Activated CD8-positive, alpha-beta memory T cell treated with anti-CD3 and anti-CD28 coated beads, Interleukin-2, amount 50 U/mL, for 24 hours (primary cell): ENCODE data around the gene PACC1.

Experiments
- DNase-seq: peaks from one replicate; pipeline ENCODE4 v3.0.0-alpha.2; 2020; ENCODE audit errors: extremely low read depth

PACC1 gene

GRCh38 chr1:212414328-212415106, at the start of gene PACC1:
TSS of gene PACC1 (minus strand) at chr1:212414886. CDS start at chr1:212414757, 129 bp downstream.
- DNase-seq = peak; percentile 75

DNA sequence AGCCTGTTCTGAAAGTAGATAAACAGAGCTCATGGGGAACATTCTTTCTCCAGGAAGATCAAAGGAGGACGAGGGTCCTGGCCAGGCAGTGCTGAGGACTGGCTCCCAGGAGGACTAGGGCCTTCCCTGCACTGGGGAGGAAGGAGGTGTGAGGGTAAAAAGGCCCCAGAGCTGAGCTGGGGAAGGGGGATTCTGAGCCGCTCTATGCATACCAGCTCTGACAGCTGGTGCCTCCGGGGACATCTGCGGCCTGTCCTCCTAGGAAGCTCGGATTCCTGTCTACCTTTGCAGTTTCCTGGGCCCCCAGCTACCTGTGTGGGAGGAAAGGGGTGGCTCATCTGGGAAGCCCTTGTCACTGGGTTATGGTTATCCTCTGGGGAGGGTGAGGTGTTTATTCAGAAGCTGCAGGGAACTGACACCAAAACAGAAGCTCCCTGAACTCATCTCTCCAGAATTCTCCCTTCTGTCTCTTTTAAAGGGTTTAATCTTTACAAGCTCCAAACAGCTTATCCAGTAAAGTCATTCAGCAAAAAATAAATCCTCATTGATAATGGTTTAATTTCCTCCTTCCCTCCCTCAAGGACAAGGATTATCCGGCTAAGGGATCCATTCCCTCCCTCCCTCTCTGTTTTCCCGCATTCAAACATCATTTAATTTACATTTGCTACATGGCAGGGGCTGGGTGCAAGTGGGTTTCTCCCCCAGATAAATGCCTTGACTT, 49.0 kb upstream of the PACC1 start:
- no peak for DNase-seq

GRCh38 chr1:212461916-212462660, 47.4 kb upstream of the PACC1 start:
- no peak for DNase-seq

GRCh38 chr1:212460376-212460775, 45.7 kb upstream of the PACC1 start:
- DNase-seq = no peak

DNA sequence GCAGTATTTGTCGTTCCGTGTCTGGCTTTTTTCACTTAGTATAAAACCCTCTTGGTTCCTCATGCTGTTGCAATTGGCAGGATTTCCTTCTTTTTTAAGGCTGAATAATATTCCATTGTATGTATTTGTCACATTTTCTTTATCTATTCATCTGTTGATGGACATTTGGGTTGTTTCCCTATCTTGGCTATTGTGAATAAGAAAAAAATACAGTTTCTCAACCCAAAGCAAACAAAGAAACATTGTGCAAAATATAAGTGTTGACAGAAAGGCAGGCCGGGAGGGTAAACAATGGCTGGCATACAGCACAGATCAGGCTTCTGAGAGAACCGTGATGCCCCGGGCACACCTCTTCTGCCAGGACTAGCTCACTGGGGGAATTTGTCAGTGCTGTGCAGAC, 45.0 kb upstream of the PACC1 start:
- DNase-seq = no peak

DNA sequence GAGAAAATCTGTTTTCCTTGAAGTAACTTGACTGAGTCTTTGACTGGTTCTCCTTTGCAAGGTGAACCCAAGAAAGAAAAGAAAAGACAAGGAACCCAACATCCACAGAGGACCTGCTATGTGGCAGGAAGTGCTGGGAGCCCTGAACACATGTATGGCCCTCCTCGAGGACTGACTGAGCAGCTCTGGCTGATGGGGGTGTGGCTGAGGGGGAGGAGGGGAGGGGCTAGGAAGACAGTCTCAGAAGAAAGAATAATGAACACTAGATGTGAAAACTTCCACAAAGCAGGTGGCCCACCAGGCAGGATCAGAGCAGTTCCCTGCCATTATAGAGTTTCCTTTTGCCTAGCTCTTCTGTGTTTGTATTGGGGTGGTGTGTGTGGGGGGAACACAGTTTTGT, 44.1 kb upstream of the PACC1 start:
- no peak for DNase-seq

DNA sequence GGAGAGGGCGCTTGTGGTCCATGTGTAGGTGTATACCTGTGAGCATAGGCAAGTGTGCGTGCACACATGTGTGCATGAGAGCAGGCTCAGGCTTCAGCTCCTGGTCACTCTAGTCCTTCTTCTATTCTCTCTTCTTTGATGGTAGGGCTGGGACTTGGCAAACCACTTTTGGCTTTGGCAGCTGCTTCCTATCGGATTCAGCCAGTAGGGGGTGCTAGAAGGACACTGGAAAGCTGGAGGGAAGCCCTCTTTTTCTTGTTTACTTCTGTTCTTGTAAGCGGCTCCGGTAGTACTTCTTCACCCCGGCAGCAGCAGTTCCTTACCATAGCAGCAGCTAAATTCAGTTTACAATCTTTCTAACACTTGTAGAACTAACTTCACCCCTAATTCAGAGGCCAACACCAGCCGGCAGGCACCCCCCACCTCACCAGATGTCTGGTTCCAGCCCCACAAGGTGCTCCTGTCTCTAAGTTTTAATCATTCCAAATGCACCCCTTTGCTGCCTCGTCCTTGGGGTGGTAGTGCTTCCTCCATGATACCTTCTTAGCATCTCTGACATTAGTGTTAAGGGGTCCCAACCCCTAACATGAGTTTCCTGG, 43.2 kb upstream of the PACC1 start:
- DNase-seq = peak; percentile 20

GRCh38 chr1:212455803-212456528, 41.3 kb upstream of the PACC1 start:
- peak; percentile 69 for DNase-seq

DNA sequence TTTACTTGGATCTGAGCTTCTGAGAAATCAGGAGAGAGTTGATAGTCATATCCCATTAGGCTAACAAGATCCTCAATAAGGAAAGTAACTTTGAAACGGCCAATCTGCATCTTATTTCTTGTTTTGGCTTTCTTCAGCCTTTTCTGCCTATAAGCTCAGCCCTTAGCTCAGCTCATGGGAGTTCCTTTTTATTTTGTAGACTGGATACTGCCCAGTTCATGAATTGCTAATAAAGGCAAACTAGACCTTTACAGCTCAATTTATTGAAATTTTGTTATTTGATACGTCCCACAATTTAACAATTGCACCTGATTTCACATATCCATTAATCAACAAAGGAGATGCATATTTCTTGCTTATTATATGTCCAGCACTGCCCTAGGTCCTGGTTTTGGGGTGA, 40.7 kb upstream of the PACC1 start:
- no peak for DNase-seq

DNA sequence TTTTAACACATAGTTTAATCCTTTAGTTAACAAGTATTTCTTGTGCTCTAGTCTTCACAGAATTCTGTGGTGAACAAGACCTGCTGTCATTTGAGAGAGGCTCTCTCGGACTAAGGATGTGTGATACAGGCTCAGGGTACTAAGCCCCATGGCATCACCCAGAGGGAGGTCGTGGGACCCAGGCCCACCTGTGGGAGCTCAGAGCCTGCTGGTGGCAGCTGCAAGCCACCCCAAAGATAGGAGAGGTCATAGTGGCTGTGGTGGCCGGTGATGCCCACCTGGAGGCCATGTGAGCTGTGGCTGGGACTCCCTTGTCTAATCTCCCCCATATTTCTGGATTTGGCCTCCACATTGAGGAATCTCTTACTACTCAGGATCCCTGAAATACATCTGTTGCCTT, 40.1 kb upstream of the PACC1 start:
- no peak for DNase-seq

- no peak for DNase-seq
These were observed 38.6 kb upstream of the PACC1 start for GRCh38 chr1:212453156-212453857.

DNA sequence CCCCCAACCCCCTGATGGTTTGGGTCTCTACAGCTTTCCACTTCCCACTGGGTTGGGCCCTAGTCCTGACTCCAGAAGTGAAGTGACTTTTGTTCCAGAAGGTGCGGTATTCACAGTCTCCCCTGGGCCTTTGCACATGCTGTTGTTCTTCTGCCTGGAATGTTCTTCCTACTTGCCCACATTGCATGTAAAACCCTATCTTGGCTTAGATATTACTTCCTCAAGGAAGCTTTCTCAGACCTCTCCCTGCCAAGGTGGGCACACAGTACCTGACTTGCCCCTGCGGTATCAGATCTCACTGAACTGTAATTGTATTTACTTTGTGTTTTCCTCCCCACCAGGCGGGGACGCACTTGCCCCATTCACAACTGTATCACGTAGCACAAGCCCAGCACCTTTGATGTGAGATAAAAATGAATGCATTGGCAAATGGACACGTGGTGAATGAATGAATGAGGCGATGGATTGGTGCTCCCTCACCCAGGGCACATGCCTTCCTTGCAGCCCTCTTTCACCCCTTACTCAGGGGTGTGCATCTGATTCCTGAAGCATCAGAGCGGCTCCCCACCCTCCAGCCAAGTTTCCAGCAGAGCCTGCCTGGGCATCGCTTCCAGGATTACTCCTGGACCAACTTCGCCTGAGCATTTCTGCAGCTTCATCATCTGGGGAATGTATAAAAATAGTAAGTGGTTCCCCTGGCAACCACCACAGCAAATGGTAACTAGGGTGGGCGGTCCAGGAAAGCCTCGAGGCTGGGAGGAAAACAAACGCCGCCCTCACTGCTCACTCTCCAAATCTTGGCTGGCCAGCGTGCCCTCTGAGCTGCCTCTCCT, 37.9 kb upstream of the PACC1 start:
- no peak for DNase-seq

DNA sequence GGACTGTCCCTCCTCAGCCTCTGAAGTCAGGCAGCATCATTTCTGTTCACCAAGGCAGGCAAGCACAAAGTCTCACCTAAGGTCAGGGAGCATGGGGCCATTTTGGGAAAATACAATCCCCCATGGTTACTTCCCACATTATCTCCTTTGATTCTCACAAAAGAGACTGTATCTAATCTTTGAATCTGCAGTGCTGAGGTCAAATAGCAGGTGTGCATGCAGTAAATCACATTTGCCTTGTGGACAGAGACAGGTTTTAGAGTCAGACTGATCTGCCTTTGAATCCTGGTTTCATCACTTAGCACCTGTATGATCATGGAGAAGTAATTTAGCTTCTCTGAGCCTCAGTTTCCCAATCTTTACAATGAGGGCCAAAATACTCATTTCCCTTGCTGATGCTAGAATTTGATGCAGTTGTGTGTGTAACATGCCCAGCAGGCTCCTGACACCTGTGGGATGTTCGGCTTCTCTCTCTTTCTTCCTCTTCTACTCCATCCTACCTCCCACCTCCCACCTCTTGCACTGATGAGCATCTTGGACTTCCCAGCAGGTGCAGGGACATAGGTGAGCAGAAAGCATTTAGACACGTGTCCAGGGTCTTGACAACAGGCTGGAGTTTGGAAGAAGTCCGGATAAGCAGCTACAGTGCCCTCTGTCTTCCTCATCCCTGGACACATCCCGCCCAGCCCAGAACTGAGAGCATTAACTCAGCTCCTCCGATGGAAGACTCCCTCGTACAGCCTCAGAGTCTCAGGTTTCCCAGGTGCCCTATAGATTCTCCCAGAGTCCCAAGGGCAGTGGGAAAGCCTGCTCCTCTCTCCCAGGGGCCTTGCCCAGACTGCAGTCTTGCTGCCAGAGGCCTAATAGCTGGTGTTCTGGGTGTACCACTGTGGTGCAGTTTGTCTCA, 37.0 kb upstream of the PACC1 start:
- DNase-seq = no peak

DNA sequence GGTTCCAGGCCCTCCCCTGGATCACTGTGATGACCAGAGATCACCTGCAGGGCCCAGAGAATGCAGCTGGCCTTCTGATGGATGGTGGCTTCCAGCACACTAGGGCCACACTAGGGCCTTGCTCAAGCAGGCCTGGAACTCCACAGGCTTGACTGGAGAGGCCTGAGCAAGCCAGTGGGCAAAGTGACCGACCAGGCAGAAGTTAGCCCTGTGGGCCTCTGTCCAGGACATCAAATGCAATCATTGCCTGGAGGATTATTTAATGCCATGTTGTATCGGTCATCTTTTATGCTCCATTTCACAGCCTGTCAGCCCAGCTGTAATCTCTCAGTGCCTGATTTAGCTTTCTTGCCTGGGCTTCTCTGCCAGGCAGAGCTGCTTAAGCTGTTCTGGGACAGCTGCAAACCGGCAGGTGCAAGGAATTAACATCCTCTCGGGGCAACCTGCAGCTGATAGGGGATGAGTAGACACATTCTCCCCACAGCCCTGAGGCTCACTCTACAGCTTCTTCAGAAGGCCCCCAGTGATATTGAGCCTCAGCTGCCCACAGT, 35.7 kb upstream of the PACC1 start:
- DNase-seq = no peak

- no peak for DNase-seq
These were observed 32.8 kb upstream of the PACC1 start for GRCh38 chr1:212447478-212447877.

- no peak for DNase-seq
These were observed 31.6 kb upstream of the PACC1 start for GRCh38 chr1:212446333-212446732.

DNA sequence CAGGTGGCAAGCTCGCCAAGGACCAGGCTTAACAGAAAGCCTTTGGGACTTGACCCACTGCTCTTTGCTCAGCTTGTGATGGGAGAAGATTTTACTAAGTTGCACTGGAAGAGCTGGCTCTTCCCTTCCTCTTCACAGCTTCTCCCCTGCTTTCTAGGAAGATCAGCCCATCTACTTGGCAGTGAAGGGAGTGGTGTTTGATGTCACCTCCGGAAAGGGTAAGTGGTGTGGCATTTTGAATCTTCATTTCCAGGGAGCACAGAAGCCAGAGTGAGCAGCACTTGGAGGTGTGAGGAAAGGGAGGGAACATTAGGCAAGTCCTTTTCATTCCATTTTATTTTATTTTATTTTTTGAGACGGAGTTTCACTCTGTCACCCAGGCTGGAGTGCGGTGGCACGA, 27.7 kb upstream of the PACC1 start:
- no peak for DNase-seq

DNA sequence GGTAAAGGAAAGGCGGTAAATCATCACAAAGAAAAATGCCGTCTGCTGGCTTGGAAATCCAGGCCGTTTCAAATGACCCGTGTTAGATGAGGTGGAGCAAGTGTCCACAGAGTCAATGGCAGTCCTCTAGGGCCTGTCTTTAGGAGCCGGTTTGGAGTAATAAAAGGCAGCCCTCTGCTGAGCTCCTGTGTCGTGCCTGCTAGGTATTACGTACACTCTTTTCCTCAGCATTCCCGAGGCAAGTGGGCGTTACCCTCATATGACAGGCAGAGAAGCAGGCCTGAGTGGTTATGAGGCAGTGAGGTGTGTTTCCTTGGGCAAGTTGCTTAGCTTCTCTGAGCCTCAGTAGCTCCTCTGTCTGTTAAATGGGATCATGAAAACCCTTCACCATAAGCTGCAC, 25.7 kb upstream of the PACC1 start:
- DNase-seq = no peak

GRCh38 chr1:212438831-212439237, 24.1 kb upstream of the PACC1 start:
- DNase-seq = no peak
